K562 (cell line): ENCODE data around the gene PCK2. TPM values are rescaled to one million over a fixed set of nuclear protein-coding genes. Genes with fewer than 3 reads are reported as not detected.

Experiments
- ATF1 ChIP-seq, 2 experiments: fragments of 450-650 bp in 1 of 2; IDR thresholded peaks; 2 replicates each; pipeline ENCODE4 v1.6.1; 2016; ENCODE audit warnings: missing compliant biosample characterization in 1 of 2, missing genetic modification characterization in 1 of 2
- DNMT1 ChIP-seq: fragments of 450-650 bp; IDR thresholded peaks from 2 replicates; pipeline ENCODE4 v1.6.1; 2016; ENCODE audit warnings: antibody characterized with exemption, mild to moderate bottlenecking
- ELK1 ChIP-seq: sonication (generic); formaldehyde crosslinking; IDR thresholded peaks from 2 replicates; pipeline ENCODE4 v1.8.1; 2022; ENCODE audit warnings: missing genetic modification reagents
- EP400 ChIP-seq: fragments of 450-650 bp; IDR thresholded peaks from 2 replicates; pipeline ENCODE4 v1.6.1; 2017; ENCODE audit warnings: antibody characterized with exemption, mild to moderate bottlenecking, moderate library complexity
- HNRNPK ChIP-seq: fragments of 200-400 bp; formaldehyde crosslinking; IDR thresholded peaks from one replicate; pipeline ENCODE4 v1.6.1; 2018; ENCODE audit warnings: mild to moderate bottlenecking, low read depth, low read length; ENCODE audit not compliant: poor library complexity, severe bottlenecking
- IRF9 ChIP-seq: fragments of 450-650 bp; IDR thresholded peaks from 2 replicates; pipeline ENCODE4 v1.6.1; 2016; ENCODE audit warnings: missing biosample characterization, missing genetic modification characterization
- KDM2B ChIP-seq: fragments of 250-450 bp; sonication (Bioruptor Pico); IDR thresholded peaks from 2 replicates; pipeline ENCODE4 v1.8.0; 2021; ENCODE audit warnings: mild to moderate bottlenecking, moderate library complexity
- KDM4B ChIP-seq, 2 experiments: fragments of 450-650 bp in 1 of 2; sonication (generic) in 1 of 2; IDR thresholded peaks; 2 replicates each; pipeline ENCODE4 v1.6.1; 2016 to 2017; ENCODE audit warnings: borderline replicate concordance in 2 of 2, antibody characterized with exemption in 1 of 2, low read depth in 1 of 2, mild to moderate bottlenecking in 1 of 2
- L3MBTL2 ChIP-seq: fragments of 450-650 bp; IDR thresholded peaks from 2 replicates; pipeline ENCODE4 v1.6.1; 2016; ENCODE audit warnings: mild to moderate bottlenecking, moderate library complexity
- MAFG ChIP-seq: fragments of 450-650 bp; conservative IDR thresholded peaks from 2 replicates; pipeline ENCODE4 v1.6.1; 2016; ENCODE audit warnings: missing genetic modification characterization, missing compliant biosample characterization
- MYNN ChIP-seq, 2 experiments: sonication (generic); formaldehyde crosslinking in 1 of 2; IDR thresholded peaks; 2 replicates each; pipeline versions ENCODE4 v1.5.0 to v1.6.1; 2016 to 2020; ENCODE audit warnings: antibody characterized with exemption in 1 of 2, missing genetic modification reagents in 1 of 2
- NFE2 ChIP-seq: IDR thresholded peaks from 2 replicates; pipeline ENCODE4 v1.6.1; 2014; ENCODE audit warnings: antibody characterized with exemption, low read depth
- NR2C2 ChIP-seq, 2 experiments: fragments of 200-800 bp in 1 of 2; sonication (Bioruptor generic) in 1 of 2; sonication (generic) in 1 of 2; formaldehyde crosslinking in 1 of 2; IDR thresholded peaks; 2 replicates each; pipeline versions ENCODE4 v1.6.1 to v1.8.0; 2016 to 2022; ENCODE audit warnings: mild to moderate bottlenecking in 1 of 2, missing compliant biosample characterization in 1 of 2, missing genetic modification characterization in 1 of 2, missing genetic modification reagents in 1 of 2
- RCOR1 ChIP-seq, 2 experiments: IDR thresholded peaks; 2 replicates each; pipeline ENCODE4 v1.6.1; 2012; ENCODE audit warnings: low read depth in 2 of 2, low read length in 2 of 2, borderline replicate concordance in 1 of 2, improper control_type of control experiment in 1 of 2
- RFX5 ChIP-seq: IDR thresholded peaks from 2 replicates; pipeline ENCODE4 v1.6.1; 2011; ENCODE audit warnings: low read depth, mild to moderate bottlenecking, improper control_type of control experiment, low read length
- SUPT5H ChIP-seq: fragments of 450-650 bp; IDR thresholded peaks from 2 replicates; pipeline ENCODE4 v1.6.1; 2016
- TAF15 ChIP-seq: fragments of 200-400 bp; formaldehyde crosslinking; IDR thresholded peaks from 2 replicates; pipeline ENCODE4 v1.6.1; 2017; ENCODE audit warnings: mild to moderate bottlenecking, low read depth, low read length, moderate library complexity
- TAF7 ChIP-seq: fragments of 450-650 bp; IDR thresholded peaks from 2 replicates; pipeline ENCODE4 v1.6.1; 2016; ENCODE audit warnings: missing genetic modification characterization, missing compliant biosample characterization
- TBL1XR1 ChIP-seq, 2 experiments: IDR thresholded peaks; 2 replicates each; pipeline ENCODE4 v1.6.1; 2012; ENCODE audit warnings: improper control_type of control experiment in 2 of 2, low read length in 2 of 2, mild to moderate bottlenecking in 1 of 2
- UBTF ChIP-seq, 2 experiments: IDR thresholded peaks; 2 replicates each; pipeline ENCODE4 v1.6.1; 2012; ENCODE audit warnings: improper control_type of control experiment in 2 of 2, low read depth in 2 of 2, low read length in 2 of 2, borderline replicate concordance in 1 of 2
- ZBED1 ChIP-seq: IDR thresholded peaks from 2 replicates; pipeline ENCODE4 v1.6.1; 2014
- ZNF232 ChIP-seq: sonication (generic); formaldehyde crosslinking; IDR thresholded peaks from 2 replicates; pipeline ENCODE4 v1.8.0; 2022; ENCODE audit warnings: mild to moderate bottlenecking, missing genetic modification reagents
- polyA plus RNA-seq, 8 experiments: library from polyadenylated mRNA; depleted of rRNA in 4 of 8; stranded (reverse) in 5 of 8; unstranded in 3 of 8; fragments of >200 nt; fragmentation: Nextera tagmentation in 2 of 8; fragmentation: Illumina TruSeq in 1 of 8; extraction: Ambion mirVana in 2 of 8; extraction: Trizol in 1 of 8; gene quantifications; 2 replicates each; pipeline versions ENCODE4 v1.2.1 to v1.2.3, GENCODE V29; 2011 to 2014; ENCODE audit warnings: inconsistent platforms in 1 of 8, missing spikeins in 1 of 8
- total RNA-seq, 7 experiments: library from RNA; depleted of rRNA in 6 of 7; stranded (reverse); fragments of >200 nt in 6 of 7; fragmentation: Illumina TruSeq in 2 of 7; extraction: Trizol in 2 of 7; gene quantifications; 2 replicates each; pipeline versions ENCODE4 v1.2.1 to v1.2.3, GENCODE V29; 2011 to 2021; ENCODE audit warnings: low replicate concordance in 1 of 7

The PCK2 gene
- total and polyA plus RNA-seq, 9 of the 15 experiments (the other 6 are each of a cell fraction or from before 2014, with no cell fraction given): 3.3 to 60.9 (median 30.4) TPM

GRCh38 chr14:24080888-24081738 is 13.0 kb upstream of the PCK2 start (continued):
- no peak for TF ChIP-seq ELK1 (CRISPR knock-in tag)
- TF ChIP-seq EP400: no peak; the same call in 1 of the 2 replicates
- peak; percentile 72 for TF ChIP-seq NFE2
- no peak for TF ChIP-seq KDM4B (IDR thresholded peaks at IDR 0.05; ENCODE audit: borderline replicate concordance in 2 of 2, low read depth in 1 of 2)
- TF ChIP-seq SUPT5H: peak; percentile 48; the same call in 1 of the 2 replicates
- TF ChIP-seq KDM2B: 0 out of 2 replicates have a peak, but pooled peaks have one; percentile 13
- TF ChIP-seq L3MBTL2: peak; percentile 66; the same call in 1 of the 2 replicates
- TF ChIP-seq MAFG (tag): no peak
- no peak for TF ChIP-seq HNRNPK
- 0 out of 4 replicates have a peak, but pooled peaks of 1 of the 2 experiments have one; percentile 4 for TF ChIP-seq RCOR1 (IDR thresholded peaks at IDR 0.05; ENCODE audit: borderline replicate concordance in 1 of 2, low read depth in 2 of 2, low read length in 2 of 2)
- 0 out of 4 replicates have a peak, but pooled peaks of 1 of the 2 experiments have one; percentile 29 for TF ChIP-seq UBTF (IDR thresholded peaks at IDR 0.05; ENCODE audit: borderline replicate concordance in 1 of 2, low read depth in 2 of 2, low read length in 2 of 2)
- TF ChIP-seq IRF9 (tag): no peak
- TF ChIP-seq TAF15: no peak
- TF ChIP-seq ATF1 (CRISPR knock-in tag; IDR thresholded peaks at IDR 0.05): no peak
- TF ChIP-seq ATF1 (tag; IDR thresholded peaks at IDR 0.05): peak; percentile 41
- TF ChIP-seq MYNN (IDR thresholded peaks at IDR 0.05): no peak
- TF ChIP-seq MYNN (CRISPR knock-in tag; IDR thresholded peaks at IDR 0.05): no peak
- no peak for TF ChIP-seq ZBED1
- TF ChIP-seq TBL1XR1 (IDR thresholded peaks at IDR 0.05; ENCODE audit: low read length in 2 of 2): no peak
- TF ChIP-seq NR2C2 (CRISPR knock-in tag; IDR thresholded peaks at IDR 0.05): no peak
- TF ChIP-seq NR2C2 (tag; IDR thresholded peaks at IDR 0.05): peak; percentile 16; the same call in 1 of the 2 replicates
- TF ChIP-seq DNMT1: no peak
- TF ChIP-seq TAF7 (tag): no peak
- no peak for TF ChIP-seq ZNF232 (CRISPR knock-in tag)
- no peak for TF ChIP-seq RFX5
